ENCODE measurements around the gene IL20RB. TPM values are rescaled to one million over a fixed set of nuclear protein-coding genes. Genes with fewer than 3 reads are reported as not detected.
"Not testable (repeated sequence)": the region's sequence is repeated elsewhere in the genome, so short reads cannot be mapped to it uniquely, and the experiment has no call there.

The IL20RB gene
- polyA plus RNA-seq, 4 donors = 0.30 to 0.69 (median 0.45) TPM

DNA sequence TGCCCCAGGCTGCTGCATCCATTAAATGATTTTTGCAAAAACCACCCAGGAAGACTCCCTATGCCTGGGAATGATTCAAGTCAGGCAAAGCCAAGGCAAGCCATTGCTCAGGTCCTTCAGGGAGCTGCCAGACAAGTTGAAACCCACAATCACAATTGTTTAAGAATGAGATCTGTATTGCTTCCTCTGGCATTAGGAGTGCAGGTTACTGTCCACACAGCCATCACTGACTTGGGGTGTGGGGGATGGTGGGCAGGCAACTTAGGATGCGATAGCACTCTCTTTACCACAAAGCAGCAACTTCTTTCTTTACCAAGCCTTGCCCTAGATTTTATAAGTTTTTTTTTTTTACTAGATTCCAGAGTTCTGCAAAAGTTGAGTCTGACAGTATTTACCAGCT, 15.0 kb upstream of the IL20RB start:
- no peak for DNase-seq (ENCODE audit: low read depth in 4 of 4, low spot score in 3 of 4)

DNA sequence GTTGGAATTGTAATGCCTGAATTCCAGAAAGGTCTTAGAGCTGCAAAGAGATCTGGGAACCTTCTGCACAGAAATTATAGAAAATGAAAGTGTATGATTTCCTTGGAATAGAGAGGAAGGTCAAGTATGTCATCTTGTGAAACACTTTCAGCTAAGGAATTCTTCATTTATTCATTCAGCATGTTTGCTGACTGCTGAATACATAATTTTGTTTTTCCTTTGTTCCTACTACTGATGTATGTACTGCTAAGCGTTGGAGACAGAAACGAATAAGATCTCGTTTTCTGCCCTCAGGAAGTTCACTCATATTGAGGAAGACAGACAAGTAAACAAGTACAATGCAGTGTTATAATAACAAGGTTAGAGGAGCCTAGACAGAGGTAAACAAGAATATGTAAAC, 14.3 kb upstream of the IL20RB start:
- DNase-seq (ENCODE audit: low read depth in 4 of 4, low spot score in 3 of 4) = no peak

DNA sequence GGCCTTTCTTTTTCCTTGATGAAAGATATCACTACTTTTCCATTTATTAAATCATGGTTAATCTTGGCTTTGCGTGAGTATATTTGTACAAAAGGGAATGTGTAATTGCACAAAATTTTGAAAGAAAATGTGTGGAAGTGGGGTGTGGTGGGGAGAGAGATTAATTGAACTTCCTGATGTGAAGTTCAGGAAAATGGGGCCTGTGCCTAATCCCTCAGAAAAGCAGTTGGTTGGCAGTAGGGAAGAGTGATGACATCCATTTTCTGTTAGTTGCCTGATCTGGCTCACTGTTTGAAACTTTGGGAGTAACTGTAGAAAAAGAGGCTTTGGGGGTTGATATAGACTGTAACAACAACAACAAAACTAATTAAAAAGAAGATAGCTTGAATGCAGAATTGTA, 10.8 kb upstream of the IL20RB start:
- DNase-seq (ENCODE audit: low read depth in 4 of 4, low spot score in 3 of 4) = no peak

DNA sequence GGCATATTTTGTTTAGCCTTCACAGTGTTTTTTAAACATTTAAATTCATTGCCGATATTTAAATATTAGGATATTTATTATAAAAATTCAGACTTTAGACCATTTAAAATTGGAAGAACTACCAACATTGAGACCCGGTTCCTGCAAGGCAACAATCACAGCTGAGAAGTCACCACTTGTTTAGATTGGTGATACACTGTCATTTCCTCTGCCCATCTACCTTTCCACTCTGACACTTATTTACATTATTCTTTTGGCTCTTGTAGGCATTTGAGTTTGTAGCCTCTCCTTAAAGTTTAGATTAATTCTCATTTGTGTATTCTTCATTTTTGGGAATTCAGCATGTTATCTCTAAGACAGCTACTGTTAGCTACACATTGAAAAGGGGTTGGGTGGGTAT, 10.3 kb upstream of the IL20RB start:
- no peak for DNase-seq (ENCODE audit: low read depth in 4 of 4, low spot score in 3 of 4)

DNA sequence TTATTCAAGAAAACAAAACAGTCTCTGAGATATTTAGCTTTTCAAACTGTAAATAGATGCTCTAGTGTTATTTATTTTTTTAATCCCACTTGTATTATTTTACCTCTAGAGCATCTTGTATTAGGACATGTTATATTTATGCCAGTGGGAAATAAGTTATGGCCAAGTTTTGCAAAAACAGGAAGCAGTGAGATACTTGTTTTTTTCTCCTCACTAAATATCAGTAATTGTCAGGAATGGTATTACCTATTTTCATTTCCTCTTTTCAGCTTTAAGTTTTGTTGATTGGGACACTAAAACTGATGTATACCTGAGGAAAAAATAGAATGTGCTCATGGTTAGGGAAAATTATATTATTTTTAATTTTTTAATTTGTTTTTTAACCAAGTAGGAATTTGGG, 8.6 kb upstream of the IL20RB start:
- DNase-seq (ENCODE audit: low read depth in 4 of 4, low spot score in 3 of 4) = no peak

DNA sequence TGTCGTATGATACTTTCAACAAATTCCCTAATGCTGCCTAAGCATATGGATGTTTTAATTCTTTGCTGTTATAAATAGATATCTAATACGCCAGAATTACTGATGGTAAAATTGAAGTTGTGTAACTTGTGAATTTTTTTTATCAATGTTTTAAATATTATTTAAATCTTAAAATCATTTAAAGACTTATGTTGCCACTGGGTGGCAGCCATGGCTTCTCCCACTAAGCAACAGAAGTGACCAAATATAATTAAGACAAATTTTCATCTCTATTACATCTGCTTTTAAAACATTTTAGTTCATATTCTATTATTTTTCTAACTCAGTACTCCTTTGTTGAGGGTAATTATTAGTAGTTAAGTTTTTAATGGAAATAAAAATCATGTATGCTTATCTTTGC, 8.1 kb upstream of the IL20RB start:
- no peak for DNase-seq (ENCODE audit: low read depth in 4 of 4, low spot score in 3 of 4)

DNA sequence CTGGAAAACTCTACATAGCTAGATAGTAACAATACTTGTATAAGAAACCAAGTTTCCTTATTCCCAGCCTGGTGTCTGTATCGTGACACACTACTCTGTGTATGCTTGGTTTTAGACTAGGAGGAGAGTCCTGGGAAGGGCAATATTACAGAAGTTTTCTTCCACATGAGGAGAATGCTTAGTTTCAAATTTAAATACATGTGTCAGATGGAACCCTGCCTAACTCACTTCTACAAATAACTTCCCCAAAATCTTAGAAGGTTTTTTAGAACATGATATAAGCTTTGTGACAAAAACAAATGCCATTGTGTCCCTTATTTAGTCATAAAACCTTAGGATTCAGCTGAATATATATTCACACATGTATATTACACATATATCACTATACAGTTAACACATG, 7.2 kb upstream of the IL20RB start:
- no peak for DNase-seq (ENCODE audit: low read depth in 4 of 4, low spot score in 3 of 4)

DNA sequence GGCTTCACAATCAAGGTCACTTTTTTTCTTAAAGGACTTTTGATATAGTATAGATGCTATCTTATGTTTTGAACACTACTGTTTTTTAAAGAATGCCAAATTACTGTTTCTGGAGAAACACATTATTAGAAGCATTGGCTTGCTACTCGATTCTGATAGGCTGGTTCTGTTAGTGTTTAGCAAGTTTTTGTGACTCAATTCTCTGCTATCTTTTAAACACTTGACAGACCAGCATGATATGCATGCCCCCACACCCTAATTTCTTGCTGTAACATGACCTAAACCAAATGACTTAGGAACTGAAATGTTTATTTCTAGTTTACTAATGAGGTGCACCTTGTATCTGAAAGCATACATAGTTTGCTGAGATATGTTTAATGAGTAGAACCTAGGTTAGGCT, 5.5 kb upstream of the IL20RB start:
- DNase-seq (ENCODE audit: low read depth in 4 of 4, low spot score in 3 of 4) = no peak

DNA sequence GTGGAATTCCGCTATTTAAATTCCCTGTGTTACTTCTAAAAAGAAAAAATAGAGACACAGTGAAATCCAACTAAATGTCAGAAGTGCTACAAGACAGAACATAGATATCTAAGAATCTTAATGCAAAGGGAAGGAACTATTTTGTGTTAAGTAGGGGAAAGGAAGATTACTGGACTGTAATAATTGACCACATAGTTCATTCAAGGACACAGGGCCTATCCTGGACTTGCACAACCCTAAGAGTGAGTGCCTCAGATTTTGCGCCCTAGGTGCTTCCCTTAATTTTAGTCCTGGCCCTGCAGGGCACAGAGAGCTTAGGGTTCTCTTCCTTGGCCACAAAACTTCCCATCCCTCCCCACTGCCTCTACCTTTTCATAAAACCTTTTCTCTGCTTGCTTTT, 3.5 kb upstream of the IL20RB start:
- no peak for DNase-seq (ENCODE audit: low read depth in 4 of 4, low spot score in 3 of 4)

DNA sequence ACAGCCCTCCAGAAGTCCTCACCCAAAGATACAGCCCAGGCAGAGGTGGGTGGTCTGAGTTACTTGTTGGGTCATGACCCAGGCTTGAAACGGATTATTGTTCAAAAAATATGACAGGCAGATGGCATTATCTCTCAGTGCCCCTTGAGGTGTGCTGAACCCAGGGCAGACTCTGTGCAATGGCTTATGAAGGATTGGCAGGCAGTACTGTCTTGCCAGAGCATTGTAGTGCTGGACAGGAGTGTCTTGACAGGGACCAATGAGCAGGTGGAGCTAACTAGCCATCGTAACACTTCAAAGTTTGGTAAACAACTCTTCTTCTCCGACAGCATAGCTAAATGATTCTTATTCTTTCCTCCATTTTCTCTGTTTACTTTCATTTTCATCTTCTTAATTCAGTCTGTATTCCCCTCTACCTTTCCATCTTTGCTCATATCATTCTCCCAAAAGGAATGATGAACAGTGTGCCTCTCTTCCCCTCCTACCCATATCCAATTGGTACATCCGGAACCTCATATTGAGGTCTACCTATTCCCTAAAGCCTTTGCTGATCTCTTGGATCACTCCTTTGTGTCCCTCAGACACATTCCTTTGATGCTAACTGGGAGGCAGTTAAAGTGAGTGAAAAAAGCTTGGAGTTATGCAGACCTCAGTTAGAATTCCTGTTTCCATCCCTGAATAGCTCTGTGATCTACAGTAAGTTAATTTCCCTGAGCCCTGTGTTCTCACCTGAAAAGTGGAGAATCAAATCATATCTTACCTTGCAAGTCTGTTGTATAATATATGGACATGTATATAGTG, 2.6 kb upstream of the IL20RB start:
- DNase-seq (ENCODE audit: low read depth in 4 of 4, low spot score in 3 of 4) = no peak

DNA sequence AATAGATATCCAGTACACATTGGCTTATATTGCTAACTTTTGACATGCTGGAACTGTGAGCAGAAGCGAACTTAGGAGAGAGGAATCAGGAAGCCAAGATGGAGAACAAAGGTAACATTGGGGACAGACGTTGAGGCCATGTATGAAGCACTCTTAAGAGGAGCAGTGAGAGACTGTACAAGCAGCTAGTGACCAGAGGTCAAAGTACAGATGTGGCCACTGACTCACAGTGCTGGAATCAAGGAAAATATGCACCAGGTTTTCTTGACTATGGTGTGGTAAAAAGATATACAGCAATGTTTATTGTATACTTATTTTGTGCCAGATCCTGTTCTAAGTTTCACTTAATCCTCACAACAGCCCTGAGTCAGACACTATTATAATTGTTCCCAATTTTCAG, 2.0 kb upstream of the IL20RB start:
- no peak for DNase-seq (ENCODE audit: low read depth in 4 of 4, low spot score in 3 of 4)

DNA sequence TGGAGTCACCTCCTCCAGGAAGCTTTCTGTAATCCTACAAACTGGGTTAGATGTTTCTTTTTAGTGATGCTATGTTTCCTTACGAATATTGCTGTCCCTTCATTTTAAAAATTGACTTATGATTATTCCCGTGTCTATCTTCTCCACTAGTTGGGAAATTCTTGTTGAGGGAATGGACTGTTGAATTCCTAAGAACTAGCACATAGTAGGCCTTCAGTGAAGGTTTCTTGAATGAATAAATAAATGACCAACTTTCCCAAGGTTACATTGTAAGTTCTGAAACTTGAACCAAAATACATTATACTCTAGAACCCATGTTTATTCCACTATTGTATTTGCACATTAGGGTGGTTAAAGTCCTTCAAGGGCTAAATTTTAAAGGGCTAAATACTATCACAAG, 812 bp upstream of the IL20RB start:
- no peak for DNase-seq (ENCODE audit: low read depth in 4 of 4, low spot score in 3 of 4)

DNA sequence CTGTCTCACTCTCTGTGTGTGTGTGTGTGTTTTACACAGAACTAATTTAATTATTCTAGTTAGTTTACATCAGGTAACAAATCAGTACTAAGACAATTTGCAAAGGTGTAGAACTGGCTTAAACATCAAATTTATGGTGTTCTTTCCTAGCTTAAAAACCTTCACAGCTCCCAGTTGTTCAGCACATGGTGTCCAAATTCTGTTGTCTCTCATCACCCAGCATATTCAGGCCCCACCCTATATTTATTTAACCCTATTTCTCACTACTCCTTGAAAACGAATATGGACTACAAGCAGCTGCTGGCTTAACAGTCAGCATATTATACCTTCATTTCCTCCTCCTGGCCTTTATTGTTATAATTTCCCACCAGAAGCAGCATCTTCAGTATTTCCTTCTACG, 1.2 kb downstream of the IL20RB start:
- DNase-seq (ENCODE audit: low read depth in 4 of 4, low spot score in 3 of 4) = no peak

DNA sequence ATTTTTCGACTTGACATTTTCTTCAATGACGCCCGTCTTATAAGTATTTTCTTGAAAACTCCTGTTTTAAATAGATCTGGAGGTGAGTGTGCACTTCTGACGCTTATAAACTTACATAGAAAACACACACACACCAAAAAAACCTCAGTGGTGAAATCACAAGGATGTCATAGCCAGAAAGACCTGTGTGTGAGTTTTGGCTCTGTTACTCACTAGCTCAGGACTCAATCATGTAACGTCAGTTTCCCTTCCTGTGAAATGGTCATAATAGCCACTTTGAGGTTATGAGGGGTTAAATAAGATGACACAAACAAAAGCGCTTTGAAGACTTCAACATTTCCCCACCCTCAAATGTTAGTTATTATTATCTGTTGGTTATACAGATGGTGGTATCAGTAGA, 1.8 kb downstream of the IL20RB start:
- no peak for DNase-seq (ENCODE audit: low read depth in 4 of 4, low spot score in 3 of 4)

DNA sequence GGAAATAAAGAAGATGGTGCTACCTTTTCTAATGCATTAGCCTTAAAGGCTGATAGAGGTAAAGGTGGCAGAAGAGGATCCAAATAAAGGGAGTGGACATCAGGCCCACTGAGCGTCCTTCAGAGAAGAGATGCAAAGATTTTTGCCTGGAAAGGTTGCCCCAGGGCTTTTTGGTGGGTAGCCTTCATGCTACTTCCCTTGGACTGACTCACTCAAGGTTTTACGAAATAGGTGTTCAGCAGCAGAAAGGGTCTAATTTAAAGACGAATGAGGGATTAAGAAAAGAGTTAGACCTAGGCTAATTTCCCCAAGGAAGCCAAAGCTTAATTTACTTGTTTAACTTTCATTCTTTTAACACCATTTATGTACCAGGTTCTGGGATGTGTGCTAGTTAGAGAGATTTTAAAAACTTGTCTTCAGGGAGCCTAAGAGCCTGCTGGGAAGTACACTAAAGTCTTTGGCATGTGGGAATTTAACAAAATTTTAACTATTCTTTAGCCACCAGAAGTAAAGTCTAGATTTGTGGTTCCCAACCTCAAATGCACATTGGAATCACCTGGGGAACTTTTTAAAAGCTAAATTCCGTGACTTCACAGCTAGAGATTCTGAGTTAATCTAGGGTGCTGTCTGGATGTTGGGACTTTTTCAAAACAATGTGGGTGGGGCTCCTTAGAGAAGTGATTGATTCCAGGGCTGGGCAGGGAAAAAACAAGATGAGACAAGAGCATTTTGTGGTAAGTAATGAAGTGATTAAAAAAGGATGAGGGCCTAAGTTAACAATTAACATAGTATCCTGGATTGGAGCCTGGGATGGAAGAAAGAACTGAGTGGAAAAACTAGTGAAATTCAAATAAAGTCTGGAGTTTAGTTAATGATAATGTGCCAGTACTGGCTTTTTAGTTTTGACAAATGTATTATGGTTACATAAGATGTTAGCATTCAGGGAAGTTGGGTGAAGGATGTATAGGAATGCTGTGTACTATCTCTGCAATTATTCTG, 3.4 kb downstream of the IL20RB start:
- DNase-seq (ENCODE audit: low read depth in 4 of 4, low spot score in 3 of 4) = no peak

DNA sequence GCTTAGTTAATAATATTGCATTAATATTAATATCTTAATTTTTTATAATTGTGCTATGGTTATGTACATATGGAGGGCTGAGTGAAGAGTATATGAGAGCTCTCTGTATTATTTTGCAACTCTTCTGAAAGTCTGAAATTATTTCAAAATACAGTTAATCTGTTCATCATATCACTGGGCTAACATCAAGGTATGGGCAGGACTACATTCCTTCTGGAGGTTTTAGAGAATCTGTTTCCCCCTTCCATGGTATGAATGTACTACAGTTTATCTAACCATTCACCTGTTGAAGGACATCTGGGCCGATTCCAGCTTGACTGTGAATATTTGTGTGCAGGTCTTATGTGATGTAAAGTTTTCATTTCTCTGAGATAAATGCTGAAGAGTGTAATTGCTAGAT, 5.1 kb downstream of the IL20RB start:
- no peak for DNase-seq (ENCODE audit: low read depth in 4 of 4, low spot score in 3 of 4)

DNA sequence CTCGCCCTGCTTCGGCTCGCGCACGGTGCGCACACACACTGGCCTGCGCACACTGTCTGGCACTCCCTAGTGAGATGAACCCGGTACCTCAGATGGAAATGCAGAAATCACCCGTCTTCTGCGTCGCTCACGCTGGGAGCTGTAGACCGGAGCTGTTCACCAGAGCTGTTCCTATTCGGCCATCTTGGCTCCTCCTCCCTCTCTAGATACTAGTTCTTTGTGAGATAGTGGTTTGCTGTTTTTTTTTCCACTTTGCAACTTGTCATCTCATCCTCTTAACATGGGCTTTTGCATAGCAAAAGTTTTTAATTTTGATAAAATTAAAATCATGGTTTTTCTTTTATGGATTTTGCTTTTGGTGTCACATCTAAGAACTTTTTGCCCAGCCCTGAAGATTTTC, 11.8 kb downstream of the IL20RB start:
- not testable (repeated sequence) for DNase-seq (ENCODE audit: low read depth in 4 of 4, low spot score in 3 of 4)

DNA sequence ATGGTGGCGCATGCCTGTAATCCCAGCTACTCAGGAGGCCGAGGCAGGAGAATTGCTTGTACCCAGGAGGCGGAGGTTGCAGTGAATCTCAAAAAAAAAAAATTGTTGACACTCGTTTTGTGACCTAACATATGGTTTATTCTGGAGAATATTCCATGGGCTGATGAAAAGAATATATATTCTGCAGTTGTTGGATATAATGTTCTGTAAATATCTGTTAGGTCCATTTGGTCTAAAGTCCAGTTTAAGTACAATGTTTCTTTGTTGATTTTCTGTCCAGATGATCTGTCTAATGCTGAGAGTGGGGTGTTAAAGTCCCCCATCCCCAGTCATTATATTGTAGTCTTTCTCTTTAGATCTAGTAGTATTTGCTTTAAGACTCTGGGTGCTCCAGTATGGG, 15.6 kb downstream of the IL20RB start:
- DNase-seq (ENCODE audit: low read depth in 4 of 4, low spot score in 3 of 4) = no peak

DNA sequence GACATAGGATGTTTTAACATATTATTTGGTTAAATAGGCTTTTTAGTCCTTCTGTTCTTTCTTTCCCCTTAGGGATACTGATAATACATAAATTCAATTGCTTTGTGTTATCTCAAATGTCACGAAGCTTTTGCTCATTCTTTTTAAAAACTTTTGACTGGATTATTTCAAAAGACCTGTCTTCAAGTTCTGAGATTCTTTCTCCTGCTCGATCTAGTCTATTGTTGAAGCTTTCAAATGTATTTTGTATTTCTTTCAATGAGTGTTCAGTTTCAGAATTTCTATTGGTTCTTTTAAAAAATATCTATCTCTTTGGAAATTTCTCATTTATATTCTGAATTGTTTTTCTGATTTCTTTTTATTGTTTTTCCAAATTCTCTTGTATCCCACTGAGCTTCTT, 16.9 kb downstream of the IL20RB start:
- no peak for DNase-seq (ENCODE audit: low read depth in 4 of 4, low spot score in 3 of 4)

DNA sequence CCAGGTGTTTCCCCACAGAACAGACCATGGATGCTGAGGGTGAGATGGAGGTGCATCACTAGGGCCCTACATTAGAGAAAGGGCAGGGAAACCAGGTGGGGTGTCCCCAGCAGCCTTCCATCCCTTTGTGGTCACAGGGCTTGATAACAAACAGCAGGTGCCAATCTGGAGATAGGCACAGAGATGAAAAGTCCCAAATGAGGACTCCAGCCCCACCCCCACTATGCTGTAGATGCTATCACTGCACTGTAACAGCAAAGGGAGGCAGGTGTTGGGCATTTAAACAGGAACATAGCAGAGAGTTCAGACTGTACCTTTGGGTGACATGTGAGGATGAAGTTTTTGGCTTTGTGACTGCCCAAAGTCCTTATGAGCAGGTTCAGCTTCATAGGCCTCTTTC, 21.4 kb downstream of the IL20RB start:
- DNase-seq (ENCODE audit: low read depth in 4 of 4, low spot score in 3 of 4) = no peak

DNA sequence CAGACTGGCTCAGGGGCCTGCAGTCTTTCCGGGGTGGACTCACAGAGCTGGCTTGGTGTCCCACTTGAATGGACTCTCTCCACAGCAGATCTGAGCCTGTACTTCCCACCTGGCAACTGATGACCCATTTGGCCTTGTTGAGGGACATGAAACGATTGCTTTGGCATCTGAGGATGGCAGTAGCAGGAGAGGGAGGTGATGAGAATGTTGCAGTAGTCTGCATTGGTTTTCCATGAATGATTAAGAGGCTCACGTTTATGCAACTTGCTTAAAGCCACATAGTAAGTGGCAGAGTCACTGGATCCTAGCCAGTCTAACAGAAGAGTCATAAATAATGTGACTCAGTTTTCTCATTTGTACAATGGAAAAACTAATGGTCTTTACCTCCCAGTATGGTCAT, 21.9 kb downstream of the IL20RB start:
- no peak for DNase-seq (ENCODE audit: low read depth in 4 of 4, low spot score in 3 of 4)

DNA sequence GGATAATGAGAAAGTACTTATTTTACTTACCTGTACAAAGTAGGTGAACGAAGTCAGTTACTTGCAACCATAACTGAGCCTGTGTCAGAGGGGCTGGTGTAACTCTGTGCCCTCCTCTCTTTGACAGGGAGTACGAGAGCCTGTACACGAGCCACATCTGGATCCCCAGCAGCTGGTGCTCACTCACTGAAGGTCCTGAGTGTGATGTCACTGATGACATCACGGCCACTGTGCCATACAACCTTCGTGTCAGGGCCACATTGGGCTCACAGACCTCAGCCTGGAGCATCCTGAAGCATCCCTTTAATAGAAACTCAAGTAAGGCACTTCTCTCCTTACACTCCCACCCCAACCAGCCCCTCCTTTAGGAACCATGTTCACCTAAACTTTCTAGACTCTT, 24.2 kb downstream of the IL20RB start:
- DNase-seq (ENCODE audit: low read depth in 4 of 4, low spot score in 3 of 4) = no peak

Measured in right renal pelvis (tissue), 4 donors.